ENCODE data around the gene TJP3.

DNA sequence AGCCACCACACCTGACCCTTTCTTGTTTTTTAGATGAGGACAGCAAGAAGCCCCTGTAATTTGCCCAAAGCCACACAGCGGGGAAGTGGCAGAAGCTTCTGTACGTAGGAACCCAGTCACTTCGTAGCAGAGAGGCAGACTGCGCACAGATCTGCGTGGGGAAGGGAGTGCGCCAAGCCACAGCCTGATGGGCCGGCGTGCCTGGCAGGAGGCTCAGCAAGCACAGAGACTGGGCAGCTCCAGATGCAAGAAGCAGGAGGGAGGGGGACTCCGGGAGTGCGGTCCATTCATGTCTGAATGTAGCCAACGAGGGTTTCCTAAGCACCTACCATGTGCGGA lies 347 bp upstream of the TJP3 start:
- no peak for TF ChIP-seq CTCF (IDR thresholded peaks at IDR 0.05)
- no peak for TF ChIP-seq POLR2A (IDR thresholded peaks at IDR 0.05)
